ENCODE results near the gene CES4A. TPM values are rescaled to one million over a fixed set of nuclear protein-coding genes. Genes with fewer than 3 reads are reported as not detected.
A peak's percentile ranks its signal among the peaks of the same experiment; 100 is the strongest.
"Not testable (repeated sequence)": the region's sequence is repeated elsewhere in the genome, so short reads cannot be mapped to it uniquely, and the experiment has no call there.

The CES4A gene
- total and polyA plus RNA-seq, 2 donors: 2.1 to 14.6 TPM

DNA sequence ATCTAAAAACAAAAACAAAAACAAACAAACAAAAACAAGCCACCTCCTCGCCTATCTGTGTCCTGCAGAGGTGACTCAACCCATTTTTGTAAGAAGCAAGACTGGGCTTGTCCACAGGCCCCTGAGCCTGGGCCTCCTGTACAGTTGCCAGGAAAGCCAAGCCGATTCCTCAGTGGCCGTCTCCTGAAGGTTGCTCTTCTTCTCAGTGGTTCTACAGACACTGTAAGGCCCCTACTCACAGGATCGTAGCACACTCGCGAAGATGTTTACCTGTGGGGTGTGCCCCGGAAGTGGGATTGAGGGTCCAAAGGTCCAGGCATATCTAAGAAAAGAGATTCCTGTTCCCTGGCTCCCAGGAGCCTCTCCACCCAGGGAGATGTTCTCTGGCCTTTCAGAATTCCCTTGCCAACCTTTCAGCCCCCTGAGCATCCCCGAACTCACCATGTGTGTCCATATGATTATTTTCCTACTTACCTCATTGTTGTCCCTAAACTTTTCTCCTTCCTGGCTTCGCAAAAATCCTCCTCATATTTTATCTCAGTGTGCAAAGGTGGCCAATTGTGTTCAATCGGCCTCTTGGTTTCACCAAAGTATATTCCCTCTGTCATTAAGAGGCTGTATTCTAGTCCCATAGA lies 34.8 kb upstream of the CES4A start:
- H3K36me3 ChIP-seq (ENCODE audit: control insufficient read depth in 2 of 2, insufficient read depth in 2 of 2, low read length in 1 of 2): no peaks in the 10 kb centered on the region
- WGBS: 88% methylated on average over 10 of the region's 10 CpGs
- no peak overlapping the region for H3K4me3 ChIP-seq (ENCODE audit: low read length in 2 of 2)
- H3K27me3 ChIP-seq (ENCODE audit: control insufficient read depth in 2 of 2, insufficient read depth in 1 of 2, low read length in 1 of 2): peaks cover 25 to 55% of the 10 kb centered on the region in 2 donors
- no peak for DNase-seq (ENCODE audit: low read depth in 6 of 9, low spot score in 9 of 9)
- H3K27ac ChIP-seq (ENCODE audit: low read depth in 1 of 2, low read length in 1 of 2): no peak overlapping the region
- no peaks in the 10 kb centered on the region for H3K9me3 ChIP-seq (ENCODE audit: control insufficient read depth in 2 of 2, insufficient read depth in 1 of 2, low read length in 1 of 2)
- H3K4me1 ChIP-seq (ENCODE audit: control insufficient read depth in 2 of 2, insufficient read depth in 2 of 2, low read length in 2 of 2): no peaks in the 10 kb centered on the region

GRCh38 chr16:66954097-66954659 lies 34.2 kb upstream of the CES4A start:
- DNase-seq (ENCODE audit: low read depth in 6 of 9, low spot score in 9 of 9): peak in 8 of 9 donors; percentile 52 to 83 (median 59)

DNA sequence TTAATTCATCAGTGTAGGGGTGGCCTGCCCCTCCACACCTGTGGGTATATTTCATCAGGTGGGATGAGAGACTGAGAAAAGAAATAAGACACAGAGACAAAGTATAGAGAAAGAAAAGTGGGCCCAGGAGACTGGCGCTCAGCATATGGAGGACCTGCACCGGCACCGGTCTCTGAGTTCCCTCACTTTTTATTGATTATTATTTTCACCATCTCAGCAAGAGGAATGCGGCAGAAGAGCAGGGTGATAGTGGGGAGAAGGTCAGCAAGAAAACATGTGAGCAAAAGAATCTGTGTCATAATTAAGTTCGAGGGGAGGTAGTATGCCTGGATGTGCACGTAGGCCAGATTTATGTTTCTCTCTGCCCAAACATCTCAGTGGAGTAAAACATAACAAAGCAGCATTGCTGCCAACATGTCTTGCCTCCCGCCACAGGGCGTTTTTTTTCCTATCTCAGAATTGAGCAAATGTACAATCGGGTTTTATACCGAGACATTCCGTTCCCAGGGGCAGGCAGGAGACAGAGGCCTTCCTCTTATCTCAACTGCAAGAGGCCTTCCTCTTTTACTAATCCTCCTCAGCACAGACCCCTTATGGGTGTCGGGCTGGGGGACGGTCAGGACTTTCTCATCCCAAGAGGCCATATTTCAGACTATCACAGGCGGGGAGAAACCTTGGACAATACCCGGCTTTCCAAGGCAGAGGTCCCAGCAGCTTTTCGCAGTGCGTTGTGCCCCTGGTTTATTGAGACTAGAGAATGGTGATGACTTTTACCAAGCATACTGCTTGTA lies 32.8 kb upstream of the CES4A start:
- H3K4me3 ChIP-seq (ENCODE audit: low read length in 2 of 2); H3K4me1 ChIP-seq (ENCODE audit: control insufficient read depth in 2 of 2, insufficient read depth in 2 of 2, low read length in 2 of 2); DNase-seq (ENCODE audit: low read depth in 6 of 9, low spot score in 9 of 9); H3K27ac ChIP-seq (ENCODE audit: low read depth in 1 of 2, low read length in 1 of 2); H3K36me3 ChIP-seq (ENCODE audit: control insufficient read depth in 2 of 2, insufficient read depth in 2 of 2, low read length in 1 of 2); H3K9me3 ChIP-seq (ENCODE audit: control insufficient read depth in 2 of 2, insufficient read depth in 1 of 2, low read length in 1 of 2): not testable (repeated sequence)
- WGBS: 93% methylated on average over 17 of the region's 17 CpGs
- H3K27me3 ChIP-seq (ENCODE audit: control insufficient read depth in 2 of 2, insufficient read depth in 1 of 2, low read length in 1 of 2): peaks cover 10 to 38% of the 10 kb centered on the region in 2 donors

More at GRCh38 chr16:66954097-66954659, 34.2 kb upstream of the CES4A start:
- H3K4me1 ChIP-seq (ENCODE audit: control insufficient read depth in 2 of 2, insufficient read depth in 2 of 2, low read length in 2 of 2): no peaks in the 10 kb centered on the region
- H3K4me3 ChIP-seq (ENCODE audit: low read length in 2 of 2): no peak overlapping the region
- 26% methylated on average over 8 of the region's 8 CpGs for WGBS
- H3K27me3 ChIP-seq (ENCODE audit: control insufficient read depth in 2 of 2, insufficient read depth in 1 of 2, low read length in 1 of 2): peaks cover 19 to 49% of the 10 kb centered on the region in 2 donors
- no peaks in the 10 kb centered on the region for H3K9me3 ChIP-seq (ENCODE audit: control insufficient read depth in 2 of 2, insufficient read depth in 1 of 2, low read length in 1 of 2)
- H3K27ac ChIP-seq (ENCODE audit: low read depth in 1 of 2, low read length in 1 of 2): no peak overlapping the region
- H3K36me3 ChIP-seq (ENCODE audit: control insufficient read depth in 2 of 2, insufficient read depth in 2 of 2, low read length in 1 of 2): no peaks in the 10 kb centered on the region

- H3K4me1 ChIP-seq (ENCODE audit: control insufficient read depth in 2 of 2, insufficient read depth in 2 of 2, low read length in 2 of 2); H3K4me3 ChIP-seq (ENCODE audit: low read length in 2 of 2); H3K36me3 ChIP-seq (ENCODE audit: control insufficient read depth in 2 of 2, insufficient read depth in 2 of 2, low read length in 1 of 2); H3K27ac ChIP-seq (ENCODE audit: low read depth in 1 of 2, low read length in 1 of 2); DNase-seq (ENCODE audit: low read depth in 6 of 9, low spot score in 9 of 9); H3K9me3 ChIP-seq (ENCODE audit: control insufficient read depth in 2 of 2, insufficient read depth in 1 of 2, low read length in 1 of 2): not testable (repeated sequence)
- H3K27me3 ChIP-seq (ENCODE audit: control insufficient read depth in 2 of 2, insufficient read depth in 1 of 2, low read length in 1 of 2): peaks cover 10 to 32% of the 10 kb centered on the region in 2 donors
- WGBS: 95% methylated on average over 1 of the region's 1 CpG
Measured at GRCh38 chr16:66956154-66956457, 32.3 kb upstream of the CES4A start.

DNA sequence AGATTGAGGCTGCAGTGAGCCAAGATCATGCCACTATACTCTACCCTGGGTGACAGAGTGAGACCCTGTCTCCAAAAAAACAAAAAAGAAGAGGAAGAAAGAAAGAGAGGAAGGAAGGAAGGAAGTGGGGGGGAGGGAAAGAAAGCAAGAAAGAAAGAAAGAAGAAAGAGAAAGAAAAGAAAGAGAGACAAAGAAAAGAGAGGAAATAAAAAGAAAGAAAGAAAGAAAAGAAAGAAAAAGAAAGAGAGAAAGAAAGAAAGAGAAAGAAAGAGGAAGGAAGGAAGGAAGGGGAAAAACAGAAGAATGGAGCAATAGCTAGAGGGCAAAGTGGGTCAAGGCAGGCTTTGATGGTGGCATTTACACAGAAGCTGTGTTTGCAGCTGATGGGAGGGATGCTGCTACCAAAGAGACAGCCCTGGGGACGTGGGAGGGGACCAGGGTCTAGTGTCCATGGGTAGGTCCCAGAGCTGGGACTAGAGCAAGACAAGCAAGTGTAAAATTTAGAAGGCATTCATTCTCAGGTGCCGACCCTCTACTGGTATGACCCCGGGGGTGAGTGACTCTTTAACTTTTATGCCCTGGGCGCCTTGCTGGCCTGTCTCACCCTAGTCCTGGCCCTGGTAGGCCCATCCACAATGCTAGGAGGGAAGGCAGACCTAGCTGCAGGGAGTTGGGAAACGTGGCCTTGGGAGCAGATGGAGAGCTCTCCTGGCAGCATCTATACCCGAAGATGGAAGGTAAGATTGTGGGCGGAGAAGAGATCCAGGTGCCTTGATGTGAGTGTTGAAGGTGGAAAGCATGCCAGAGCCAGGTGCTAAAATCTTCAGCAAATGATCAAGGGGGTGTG lies 29.3 kb upstream of the CES4A start:
- Histone ChIP-seq H3K27ac (ENCODE audit: low read depth in 1 of 2, low read length in 1 of 2) (no peak overlapping the region), H3K27me3 (ENCODE audit: control insufficient read depth in 2 of 2, insufficient read depth in 1 of 2, low read length in 1 of 2) (peaks cover 0 to 8% of the 10 kb centered on the region in 2 donors), H3K9me3 (ENCODE audit: control insufficient read depth in 2 of 2, insufficient read depth in 1 of 2, low read length in 1 of 2) (no peaks in the 10 kb centered on the region), H3K36me3 (ENCODE audit: control insufficient read depth in 2 of 2, insufficient read depth in 2 of 2, low read length in 1 of 2) (no peaks in the 10 kb centered on the region), H3K4me3 (ENCODE audit: low read length in 2 of 2) (no peak overlapping the region), H3K4me1 (ENCODE audit: control insufficient read depth in 2 of 2, insufficient read depth in 2 of 2, low read length in 2 of 2) (peaks cover 0 to 5% of the 10 kb centered on the region in 2 donors)
- 86% methylated on average over 7 of the region's 7 CpGs for WGBS
- DNase-seq (ENCODE audit: low read depth in 6 of 9, low spot score in 9 of 9): no peak

GRCh38 chr16:66959704-66960161 lies 28.7 kb upstream of the CES4A start:
- peaks cover 0 to 9% of the 10 kb centered on the region in 2 donors for H3K27me3 ChIP-seq (ENCODE audit: control insufficient read depth in 2 of 2, insufficient read depth in 1 of 2, low read length in 1 of 2)
- DNase-seq (ENCODE audit: low read depth in 6 of 9, low spot score in 9 of 9): no peak
- H3K36me3 ChIP-seq (ENCODE audit: control insufficient read depth in 2 of 2, insufficient read depth in 2 of 2, low read length in 1 of 2): no peaks in the 10 kb centered on the region
- 77% methylated on average over 5 of the region's 5 CpGs for WGBS
- H3K9me3 ChIP-seq (ENCODE audit: control insufficient read depth in 2 of 2, insufficient read depth in 1 of 2, low read length in 1 of 2): no peaks in the 10 kb centered on the region
- H3K4me3 ChIP-seq (ENCODE audit: low read length in 2 of 2): no peak overlapping the region
- peaks cover 0 to 5% of the 10 kb centered on the region in 2 donors for H3K4me1 ChIP-seq (ENCODE audit: control insufficient read depth in 2 of 2, insufficient read depth in 2 of 2, low read length in 2 of 2)
- no peak overlapping the region for H3K27ac ChIP-seq (ENCODE audit: low read depth in 1 of 2, low read length in 1 of 2)

DNA sequence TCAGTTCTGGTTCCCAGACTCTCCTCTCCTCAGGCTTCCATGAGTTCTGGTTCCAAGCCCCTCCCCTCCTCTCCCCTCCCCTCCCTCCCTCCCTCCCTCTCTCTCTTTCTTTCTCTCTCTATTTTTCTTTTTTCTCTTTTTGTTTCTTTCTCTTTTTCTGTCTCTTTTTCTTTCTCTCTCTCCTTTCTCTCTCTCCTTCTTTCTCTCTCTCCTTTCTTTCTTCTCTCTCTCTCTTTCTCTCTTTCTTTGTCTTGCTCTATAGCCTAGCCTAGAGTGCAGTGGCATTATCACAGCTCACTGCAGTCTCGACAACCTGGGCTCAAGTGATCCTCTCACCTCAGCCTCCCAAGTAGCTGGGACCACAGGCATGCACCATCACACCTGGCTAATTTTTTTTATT lies 28.1 kb upstream of the CES4A start:
- no peak for DNase-seq (ENCODE audit: low read depth in 6 of 9, low spot score in 9 of 9)
- Histone ChIP-seq H3K27me3 (ENCODE audit: control insufficient read depth in 2 of 2, insufficient read depth in 1 of 2, low read length in 1 of 2) (peaks cover 0 to 14% of the 10 kb centered on the region in 2 donors), H3K4me1 (ENCODE audit: control insufficient read depth in 2 of 2, insufficient read depth in 2 of 2, low read length in 2 of 2) (peaks cover 0 to 5% of the 10 kb centered on the region in 2 donors), H3K4me3 (ENCODE audit: low read length in 2 of 2) (no peak overlapping the region), H3K9me3 (ENCODE audit: control insufficient read depth in 2 of 2, insufficient read depth in 1 of 2, low read length in 1 of 2) (no peaks in the 10 kb centered on the region), H3K27ac (ENCODE audit: low read depth in 1 of 2, low read length in 1 of 2) (no peak overlapping the region), H3K36me3 (ENCODE audit: control insufficient read depth in 2 of 2, insufficient read depth in 2 of 2, low read length in 1 of 2) (no peaks in the 10 kb centered on the region)
- 98% methylated on average over 1 of the region's 1 CpG for WGBS

- Histone ChIP-seq H3K9me3 (ENCODE audit: control insufficient read depth in 2 of 2, insufficient read depth in 1 of 2, low read length in 1 of 2) (no peaks in the 10 kb centered on the region), H3K36me3 (ENCODE audit: control insufficient read depth in 2 of 2, insufficient read depth in 2 of 2, low read length in 1 of 2) (no peaks in the 10 kb centered on the region), H3K4me3 (ENCODE audit: low read length in 2 of 2) (no peak within 1 kb of the TSS), H3K27ac (ENCODE audit: low read depth in 1 of 2, low read length in 1 of 2) (no peak within 1 kb of the TSS), H3K27me3 (ENCODE audit: control insufficient read depth in 2 of 2, insufficient read depth in 1 of 2, low read length in 1 of 2) (peaks cover 0 to 17% of the 10 kb centered on the region in 2 donors), H3K4me1 (ENCODE audit: control insufficient read depth in 2 of 2, insufficient read depth in 2 of 2, low read length in 2 of 2) (peaks cover 0 to 5% of the 10 kb centered on the region in 2 donors)
- DNase-seq (ENCODE audit: low read depth in 6 of 9, low spot score in 9 of 9): peak in 7 of 9 donors; percentile 27 to 64 (median 44)
- 83% methylated on average over 16 of the region's 16 CpGs for WGBS
Measured at GRCh38 chr16:66961065-66961744, 27.2 kb upstream of the CES4A start, which contains the start of gene CES3. Gene CES3 (plus strand): TSS chr16:66961266. CDS start chr16:66961308, 42 bp downstream.
